Fibroblast of lung (primary cell): Measurements from ENCODE around the gene MALL. TPM values are rescaled to one million over a fixed set of nuclear protein-coding genes. Genes with fewer than 3 reads are reported as not detected.

Source experiments
- DNase-seq, 2 donors: peaks; one replicate each; pipeline versions ENCODE4 v3.0.0 to v3.0.0-alpha.2; 2010; ENCODE audit warnings: low read depth in 2 of 2
- H2AFZ ChIP-seq: 2 replicates; pipeline ENCODE4 v1.5.1; 2012; ENCODE audit warnings: low read length, control low read depth, inconsistent platforms
- H3K27ac ChIP-seq: 2 replicates; pipeline ENCODE4 v1.5.1; 2011; ENCODE audit warnings: low read length, control low read depth; ENCODE audit not compliant: insufficient read depth
- H3K27me3 ChIP-seq: 2 replicates; pipeline ENCODE4 v1.5.1; 2011; ENCODE audit warnings: mild to moderate bottlenecking, low read length; ENCODE audit not compliant: control insufficient read depth, insufficient read depth
- H3K36me3 ChIP-seq: 2 replicates; pipeline ENCODE4 v1.5.1; 2011; ENCODE audit warnings: low read length; ENCODE audit not compliant: control insufficient read depth, insufficient read depth
- H3K4me1 ChIP-seq: 2 replicates; pipeline ENCODE4 v1.5.1; 2011; ENCODE audit warnings: low read length; ENCODE audit not compliant: control insufficient read depth, insufficient read depth; ENCODE audit errors: extremely low read depth
- H3K4me2 ChIP-seq: 2 replicates; pipeline ENCODE4 v1.5.1; 2011; ENCODE audit warnings: low read length, control low read depth; ENCODE audit not compliant: insufficient read depth; ENCODE audit errors: extremely low read depth
- H3K4me3 ChIP-seq, 4 experiments: fragments of 200-600 bp in 1 of 4; sonication (generic) in 1 of 4; replicated peaks in 1 of 4; 2 replicates each; pipeline ENCODE4 v1.5.1; 2011 to 2016; ENCODE audit warnings: low read length in 4 of 4, low read depth in 3 of 4, mild to moderate bottlenecking in 3 of 4, control low read depth in 2 of 4, inconsistent platforms in 1 of 4, mixed read lengths in 1 of 4; ENCODE audit not compliant: insufficient read depth in 1 of 4; ENCODE audit errors: control extremely low read depth in 1 of 4
- H3K79me2 ChIP-seq: 2 replicates; pipeline ENCODE4 v1.5.1; 2012; ENCODE audit warnings: mild to moderate bottlenecking, low read length, inconsistent platforms; ENCODE audit not compliant: control insufficient read depth, insufficient read depth
- H3K9ac ChIP-seq: 2 replicates; pipeline ENCODE4 v1.5.1; 2011; ENCODE audit warnings: mild to moderate bottlenecking, low read length, control low read depth; ENCODE audit not compliant: insufficient read depth
- H3K9me3 ChIP-seq: 2 replicates; pipeline ENCODE4 v1.5.1; 2012; ENCODE audit warnings: low read depth, low read length; ENCODE audit not compliant: control insufficient read depth, insufficient read depth
- H4K20me1 ChIP-seq: 2 replicates; pipeline ENCODE4 v1.5.1; 2011; ENCODE audit warnings: low read length; ENCODE audit not compliant: control insufficient read depth, insufficient read depth; ENCODE audit errors: extremely low read depth
- EZH2 ChIP-seq: IDR thresholded peaks from 2 replicates; pipeline ENCODE4 v1.5.1; 2012; ENCODE audit warnings: low read length, control low read depth, mild to moderate bottlenecking; ENCODE audit errors: missing control alignments
- polyA plus RNA-seq, 2 donors: library from polyadenylated mRNA; depleted of rRNA in 1 of 2; stranded (reverse) in 1 of 2; unstranded in 1 of 2; fragments of >200 nt; gene quantifications; 2 replicates each; pipeline ENCODE4 v1.2.1, GENCODE V29; 2011 to 2012; ENCODE audit warnings: missing spikeins in 1 of 2
- total RNA-seq: library from RNA; depleted of rRNA; stranded (reverse); fragments of >200 nt; gene quantifications from 2 replicates; pipeline ENCODE4 v1.2.1, GENCODE V29; 2014
- TF ChIP-seq, protein P1 (sequence below), 2 donors: IDR thresholded peaks in 1 of 2; conservative IDR thresholded peaks in 1 of 2; 1 replicate in 1 of 2; 2 replicates in 1 of 2; pipeline ENCODE4 v1.5.1; 2011 to 2012; ENCODE audit warnings: low read length in 2 of 2, control low read depth in 1 of 2, inconsistent platforms in 1 of 2, low read depth in 1 of 2, mild to moderate bottlenecking in 1 of 2

Gene MALL
- total and polyA plus RNA-seq, 2 donors (not counting 1 experiment from before 2014, with no cell fraction given) = 3.1 to 3.6 TPM

DNA sequence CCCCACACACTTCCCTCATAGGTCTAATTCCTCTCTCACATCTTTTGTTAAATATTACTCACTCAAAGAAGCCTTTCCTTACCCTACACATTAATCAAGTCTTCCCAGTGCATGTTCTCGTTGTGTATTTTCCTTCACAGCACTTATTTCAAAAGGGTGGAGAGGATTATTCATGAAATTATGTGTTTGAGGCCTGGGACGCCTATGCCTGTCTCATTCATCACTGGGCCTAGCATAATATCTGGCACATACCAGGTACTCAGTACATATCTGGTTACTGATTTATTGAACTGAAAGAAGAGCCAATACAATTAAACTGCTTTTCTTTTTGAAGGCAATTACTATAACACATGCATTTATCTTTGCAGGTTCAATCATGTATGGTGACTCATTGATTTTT is 15.1 kb upstream of the MALL start:
- no peaks in the 10 kb centered on the region for H3K4me1 ChIP-seq
- H3K9ac ChIP-seq = no peak overlapping the region
- H3K9me3 ChIP-seq = no peaks in the 10 kb centered on the region
- H2AFZ ChIP-seq = no peak overlapping the region
- no peaks in the 10 kb centered on the region for H3K27me3 ChIP-seq
- no peak for DNase-seq
- H3K36me3 ChIP-seq = no peaks in the 10 kb centered on the region
- no peaks in the 10 kb centered on the region for H4K20me1 ChIP-seq
- H3K79me2 ChIP-seq = no peaks in the 10 kb centered on the region
- TF ChIP-seq, protein P1, sequence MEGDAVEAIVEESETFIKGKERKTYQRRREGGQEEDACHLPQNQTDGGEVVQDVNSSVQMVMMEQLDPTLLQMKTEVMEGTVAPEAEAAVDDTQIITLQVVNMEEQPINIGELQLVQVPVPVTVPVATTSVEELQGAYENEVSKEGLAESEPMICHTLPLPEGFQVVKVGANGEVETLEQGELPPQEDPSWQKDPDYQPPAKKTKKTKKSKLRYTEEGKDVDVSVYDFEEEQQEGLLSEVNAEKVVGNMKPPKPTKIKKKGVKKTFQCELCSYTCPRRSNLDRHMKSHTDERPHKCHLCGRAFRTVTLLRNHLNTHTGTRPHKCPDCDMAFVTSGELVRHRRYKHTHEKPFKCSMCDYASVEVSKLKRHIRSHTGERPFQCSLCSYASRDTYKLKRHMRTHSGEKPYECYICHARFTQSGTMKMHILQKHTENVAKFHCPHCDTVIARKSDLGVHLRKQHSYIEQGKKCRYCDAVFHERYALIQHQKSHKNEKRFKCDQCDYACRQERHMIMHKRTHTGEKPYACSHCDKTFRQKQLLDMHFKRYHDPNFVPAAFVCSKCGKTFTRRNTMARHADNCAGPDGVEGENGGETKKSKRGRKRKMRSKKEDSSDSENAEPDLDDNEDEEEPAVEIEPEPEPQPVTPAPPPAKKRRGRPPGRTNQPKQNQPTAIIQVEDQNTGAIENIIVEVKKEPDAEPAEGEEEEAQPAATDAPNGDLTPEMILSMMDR (conservative IDR thresholded peaks at IDR 0.05 in 1 of 2, IDR thresholded peaks at IDR 0.05 in 1 of 2; ENCODE audit: low read depth in 1 of 2, low read length in 2 of 2) = no peak
- TF ChIP-seq EZH2 = no peak
- no peak overlapping the region for H3K4me2 ChIP-seq
- no peak overlapping the region for H3K4me3 ChIP-seq
- no peak overlapping the region for H3K27ac ChIP-seq

DNA sequence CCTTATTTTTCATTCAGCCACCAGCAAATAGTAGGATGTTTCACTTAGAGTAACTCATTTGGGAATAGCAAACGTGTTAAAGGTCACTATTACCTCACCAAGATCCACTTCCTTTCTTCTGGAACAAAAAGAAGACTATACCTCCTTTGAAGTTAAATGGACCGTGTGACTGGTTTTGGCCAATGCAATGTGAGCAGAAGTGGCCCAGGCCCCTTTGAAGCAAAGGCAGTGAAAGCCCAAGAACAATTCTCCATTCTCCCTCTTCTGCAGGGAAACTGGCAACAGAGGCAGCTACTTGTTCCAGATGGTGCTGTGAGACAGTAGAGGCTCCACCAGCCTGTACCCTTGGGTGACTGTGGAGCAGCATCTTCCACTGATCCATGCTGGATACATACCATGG is 11.3 kb upstream of the MALL start:
- TF ChIP-seq, protein P1 (conservative IDR thresholded peaks at IDR 0.05 in 1 of 2, IDR thresholded peaks at IDR 0.05 in 1 of 2; ENCODE audit: low read depth in 1 of 2, low read length in 2 of 2) = no peak
- no peak for TF ChIP-seq EZH2

GRCh38 chr2:110126086-110126773 is 10.6 kb upstream of the MALL start:
- no peaks in the 10 kb centered on the region for H3K79me2 ChIP-seq
- H3K27ac ChIP-seq = no peak overlapping the region
- H3K27me3 ChIP-seq = no peaks in the 10 kb centered on the region
- no peaks in the 10 kb centered on the region for H3K4me1 ChIP-seq
- TF ChIP-seq, protein P1 (conservative IDR thresholded peaks at IDR 0.05 in 1 of 2, IDR thresholded peaks at IDR 0.05 in 1 of 2; ENCODE audit: low read depth in 1 of 2, low read length in 2 of 2) = no peak
- TF ChIP-seq EZH2 = no peak
- no peak overlapping the region for H2AFZ ChIP-seq
- H3K9me3 ChIP-seq = no peaks in the 10 kb centered on the region
- H3K9ac ChIP-seq = no peak overlapping the region
- H4K20me1 ChIP-seq = no peaks in the 10 kb centered on the region
- H3K36me3 ChIP-seq = no peaks in the 10 kb centered on the region
- H3K4me2 ChIP-seq = no peak overlapping the region
- H3K4me3 ChIP-seq = no peak overlapping the region
- DNase-seq = peak in 1 of 2 donors; percentile 73

More for the DNA sequence above, 11.3 kb upstream of the MALL start:
- Histone ChIP-seq H3K27ac (no peak overlapping the region), H3K4me3 (no peak overlapping the region), H3K36me3 (no peaks in the 10 kb centered on the region), H3K27me3 (no peaks in the 10 kb centered on the region), H3K4me2 (no peak overlapping the region), H3K9me3 (no peaks in the 10 kb centered on the region), H3K79me2 (no peaks in the 10 kb centered on the region), H2AFZ (no peak overlapping the region), H4K20me1 (no peaks in the 10 kb centered on the region), H3K4me1 (no peaks in the 10 kb centered on the region), H3K9ac (no peak overlapping the region)
- peak in 1 of 2 donors; percentile 15 for DNase-seq
